HepG2 (cell line): ENCODE results near the gene NOS2. TPM values are rescaled to one million over a fixed set of nuclear protein-coding genes. Genes with fewer than 3 reads are reported as not detected.

Experiments
- ATAC-seq: fragments of 200-7000 bp; cut with Tn5 transposase; 3 replicates; pipeline ENCODE4 v1.9.1; 2020; ENCODE audit warnings: mild to moderate bottlenecking, moderate library complexity
- BruUV-seq: library from RNA; stranded (reverse); fragments of 400-500 nt; replicated peaks from 2 replicates; lab custom pipeline; 2021; lab: Mats Ljungman, UMichigan
- CTCF ChIA-PET: fragments of 300-600 bp; formaldehyde crosslinking; extraction: SDS; loops from one replicate; lab custom pipeline; 2021; ENCODE audit warnings: low total read pairs, inconsistent platforms, low intra/inter-chr PET ratio; lab: Yijun Ruan, JAX
- POLR2A ChIA-PET: fragments of 350-600 bp; sonication (Branson Sonifier 250); formaldehyde crosslinking; loops from one replicate; lab custom pipeline; 2020; ENCODE audit warnings: antibody characterized with exemption, inconsistent platforms; lab: Yijun Ruan, JAX
- DNase-seq: peaks from one replicate; pipeline ENCODE4 v3.0.0-alpha.2; 2015; ENCODE audit warnings: low spot score
- FAIRE-seq: peaks from 3 replicates; lab custom pipeline; 2011; peaks lifted over from hg19 to GRCh38; lab: Jason Lieb, UNC
- H2AFZ ChIP-seq: one replicate; pipeline ENCODE4 v1.6.1; 2011; ENCODE audit warnings: low read length, inconsistent platforms
- H3K27ac ChIP-seq: fragments of 300-600 bp; 3 replicates; pipeline ENCODE4 v1.8.0; 2011; ENCODE audit warnings: mixed run types, mild to moderate bottlenecking, mixed read lengths, low read length, inconsistent platforms; ENCODE audit not compliant: insufficient read depth; ENCODE audit errors: extremely low read length
- H3K27me3 ChIP-seq, 2 experiments: fragments of 200-600 bp in 1 of 2; 2 replicates in 1 of 2; 3 replicates in 1 of 2; pipeline versions ENCODE4 v1.6.0 to v1.8.0; 2011; ENCODE audit warnings: low read length in 2 of 2, mild to moderate bottlenecking in 2 of 2, moderate library complexity in 2 of 2, inconsistent platforms in 1 of 2; ENCODE audit not compliant: insufficient read depth in 2 of 2, control insufficient read depth in 1 of 2
- H3K36me3 ChIP-seq, 2 experiments: fragments of 200-600 bp in 1 of 2; replicated peaks in 1 of 2; 2 replicates in 1 of 2; 3 replicates in 1 of 2; pipeline versions ENCODE4 v1.5.1 to v1.8.0; 2011; ENCODE audit warnings: low read length in 2 of 2, inconsistent platforms in 1 of 2; ENCODE audit not compliant: insufficient read depth in 2 of 2, control insufficient read depth in 1 of 2
- H3K4me1 ChIP-seq: 2 replicates; pipeline ENCODE4 v1.5.1; 2012; ENCODE audit warnings: low read length, inconsistent platforms; ENCODE audit not compliant: insufficient read depth
- H3K4me2 ChIP-seq: 2 replicates; pipeline ENCODE4 v1.6.0; 2011; ENCODE audit warnings: low read depth, low read length, inconsistent platforms
- H3K4me3 ChIP-seq, 3 experiments: fragments of 200-600 bp in 1 of 3; sonication (generic), shearing (Covaris generic) in 1 of 3; replicated peaks in 1 of 3; 2 replicates each; pipeline ENCODE4 v1.5.1; 2011 to 2016; ENCODE audit warnings: low read length in 3 of 3, inconsistent platforms in 2 of 3, low read depth in 2 of 3, mild to moderate bottlenecking in 2 of 3, control low read depth in 1 of 3, mixed read lengths in 1 of 3; ENCODE audit not compliant: insufficient read depth in 1 of 3
- H3K79me2 ChIP-seq: one replicate; pipeline ENCODE4 v1.6.1; 2011; ENCODE audit warnings: low read length, inconsistent platforms; ENCODE audit not compliant: insufficient read depth
- H3K9ac ChIP-seq: 2 replicates; pipeline ENCODE4 v1.6.0; 2011; ENCODE audit warnings: mild to moderate bottlenecking, low read depth, low read length, inconsistent platforms; ENCODE audit not compliant: insufficient read depth
- H3K9me3 ChIP-seq: 2 replicates; pipeline ENCODE4 v1.5.1; 2012; ENCODE audit warnings: mild to moderate bottlenecking, low read length
- H4K20me1 ChIP-seq: 2 replicates; pipeline ENCODE4 v1.6.0; 2011; ENCODE audit warnings: inconsistent platforms, mild to moderate bottlenecking, low read length, moderate library complexity; ENCODE audit not compliant: insufficient read depth
- BRCA1 ChIP-seq: sonication (generic); formaldehyde crosslinking; IDR thresholded peaks from 2 replicates; pipeline ENCODE4 v1.4.0; 2020; ENCODE audit warnings: missing genetic modification reagents
- FOXA1 ChIP-seq, 2 experiments: fragments of 450-650 bp in 1 of 2; sonication (generic) in 1 of 2; formaldehyde crosslinking in 1 of 2; IDR thresholded peaks; 2 replicates each; pipeline versions ENCODE4 v1.4.0 to v1.6.1; 2016 to 2020; ENCODE audit warnings: missing genetic modification reagents in 1 of 2
- MBNL3 ChIP-seq: fragments of 250-450 bp; sonication (Bioruptor Pico); conservative IDR thresholded peaks from 2 replicates; pipeline ENCODE4 v1.8.0; 2022; ENCODE audit warnings: mild to moderate bottlenecking, inconsistent platforms
- NFIB ChIP-seq: sonication (generic); formaldehyde crosslinking; IDR thresholded peaks from 2 replicates; pipeline ENCODE4 v1.9.0; 2021; ENCODE audit warnings: missing genetic modification reagents, mild to moderate bottlenecking, borderline replicate concordance
- NR2F1 ChIP-seq, 2 experiments: fragments of 450-650 bp in 1 of 2; formaldehyde crosslinking in 1 of 2; IDR thresholded peaks; 2 replicates each; pipeline versions ENCODE4 v1.5.0 to v1.6.1; 2016 to 2020; ENCODE audit warnings: mild to moderate bottlenecking in 1 of 2, missing compliant biosample characterization in 1 of 2, missing genetic modification reagents in 1 of 2, moderate library complexity in 1 of 2
- RNF2 ChIP-seq: fragments of 450-650 bp; conservative IDR thresholded peaks from 2 replicates; pipeline ENCODE4 v1.6.1; 2016; ENCODE audit warnings: low read depth
- SAP130 ChIP-seq: IDR thresholded peaks from 2 replicates; pipeline ENCODE4 v1.6.1; 2016; ENCODE audit warnings: low read depth
- SMARCC2 ChIP-seq: fragments of 450-650 bp; IDR thresholded peaks from 2 replicates; pipeline ENCODE4 v1.6.1; 2017; ENCODE audit warnings: antibody characterized with exemption, mild to moderate bottlenecking
- TOE1 ChIP-seq: sonication (generic); formaldehyde crosslinking; IDR thresholded peaks from 2 replicates; pipeline ENCODE4 v1.4.0; 2020; ENCODE audit warnings: mild to moderate bottlenecking, missing genetic modification reagents
- ZBTB3 ChIP-seq: sonication (generic); formaldehyde crosslinking; IDR thresholded peaks from 2 replicates; pipeline ENCODE4 v1.4.0; 2020; ENCODE audit warnings: low read depth, mild to moderate bottlenecking, moderate library complexity, missing genetic modification reagents, borderline replicate concordance
- ZFP36L2 ChIP-seq: sonication (generic); formaldehyde crosslinking; IDR thresholded peaks from 2 replicates; pipeline ENCODE4 v1.4.0; 2020; ENCODE audit warnings: missing genetic modification reagents
- ZNF224 ChIP-seq: sonication (generic); formaldehyde crosslinking; IDR thresholded peaks from 2 replicates; pipeline ENCODE4 v1.5.0; 2020; ENCODE audit warnings: mild to moderate bottlenecking, missing genetic modification reagents
- ZNF234 ChIP-seq: sonication (generic); formaldehyde crosslinking; conservative IDR thresholded peaks from 2 replicates; pipeline ENCODE4 v1.5.1; 2020; ENCODE audit warnings: mild to moderate bottlenecking, missing genetic modification reagents
- ZNF776 ChIP-seq: sonication (generic); formaldehyde crosslinking; IDR thresholded peaks from 2 replicates; pipeline ENCODE4 v1.4.0; 2020; ENCODE audit warnings: mild to moderate bottlenecking, missing genetic modification reagents
- ZSCAN12 ChIP-seq: sonication (generic); formaldehyde crosslinking; IDR thresholded peaks from 2 replicates; pipeline ENCODE4 v1.9.0; 2021; ENCODE audit warnings: mild to moderate bottlenecking, missing genetic modification reagents
- WGBS: methylation state at CpG from one replicate; pipeline ENCODE4 v1.1.6; 2017; ENCODE audit warnings: low lambda C conversion rate; 5-methylcytosine and 5-hydroxymethylcytosine counted together
- in situ Hi-C: cut with HindIII; loops from 2 replicates; pipeline ENCODE4 v1.10.0; 2017; ENCODE audit warnings: low pct_unique_long_range_greater_than_20kb; ENCODE audit not compliant: extremely low pct_ligation_motif_present
- intact Hi-C: fragments of 100-400 bp; cut with micrococcal nuclease; formaldehyde crosslinking; loops from one replicate; pipeline ENCODE4 v1.10.0; 2022; ENCODE audit not compliant: unreplicated experiment
- polyA plus RNA-seq, 8 experiments: library from polyadenylated mRNA; depleted of rRNA in 3 of 8; stranded (reverse) in 7 of 8; unstranded in 1 of 8; fragments of >200 nt; fragmentation: Illumina TruSeq in 4 of 8; extraction: Trizol in 4 of 8; gene quantifications; 2 replicates each; pipeline versions ENCODE4 v1.2.1 to v1.2.3, GENCODE V29; 2011 to 2016; ENCODE audit warnings: low read depth in 4 of 8, missing spikeins in 1 of 8, mixed read lengths in 1 of 8; ENCODE audit not compliant: insufficient read depth in 1 of 8
- total RNA-seq, 5 experiments: library from RNA; depleted of rRNA; stranded (reverse); fragments of >200 nt; fragmentation: Illumina TruSeq; extraction: Trizol; gene quantifications; 2 replicates each; pipeline ENCODE4 v1.2.3, GENCODE V29; 2016; ENCODE audit warnings: low read depth in 1 of 5
- TF ChIP-seq, protein P1 (sequence below): sonication (generic); formaldehyde crosslinking; IDR thresholded peaks from 2 replicates; pipeline ENCODE4 v1.4.0; 2020; ENCODE audit warnings: missing genetic modification reagents
- TF ChIP-seq, protein P2 (sequence below): sonication (generic); formaldehyde crosslinking; IDR thresholded peaks from 2 replicates; pipeline ENCODE4 v1.8.0; 2022; ENCODE audit warnings: mild to moderate bottlenecking, missing genetic modification reagents
- TF ChIP-seq, protein P3 (sequence below): sonication (generic); formaldehyde crosslinking; IDR thresholded peaks from 2 replicates; pipeline ENCODE4 v1.5.1; 2020; ENCODE audit warnings: missing genetic modification reagents, mild to moderate bottlenecking, borderline replicate concordance
- TF ChIP-seq, protein P4 (sequence below): sonication (generic); formaldehyde crosslinking; IDR thresholded peaks from 2 replicates; pipeline ENCODE4 v1.5.1; 2020; ENCODE audit warnings: missing genetic modification reagents, mild to moderate bottlenecking, borderline replicate concordance

Gene NOS2
- total and polyA plus RNA-seq, 2 of the 13 experiments (the other 11 are each of a cell fraction or from before 2014, with no cell fraction given) = 0.02 TPM; not detected in 1

DNA sequence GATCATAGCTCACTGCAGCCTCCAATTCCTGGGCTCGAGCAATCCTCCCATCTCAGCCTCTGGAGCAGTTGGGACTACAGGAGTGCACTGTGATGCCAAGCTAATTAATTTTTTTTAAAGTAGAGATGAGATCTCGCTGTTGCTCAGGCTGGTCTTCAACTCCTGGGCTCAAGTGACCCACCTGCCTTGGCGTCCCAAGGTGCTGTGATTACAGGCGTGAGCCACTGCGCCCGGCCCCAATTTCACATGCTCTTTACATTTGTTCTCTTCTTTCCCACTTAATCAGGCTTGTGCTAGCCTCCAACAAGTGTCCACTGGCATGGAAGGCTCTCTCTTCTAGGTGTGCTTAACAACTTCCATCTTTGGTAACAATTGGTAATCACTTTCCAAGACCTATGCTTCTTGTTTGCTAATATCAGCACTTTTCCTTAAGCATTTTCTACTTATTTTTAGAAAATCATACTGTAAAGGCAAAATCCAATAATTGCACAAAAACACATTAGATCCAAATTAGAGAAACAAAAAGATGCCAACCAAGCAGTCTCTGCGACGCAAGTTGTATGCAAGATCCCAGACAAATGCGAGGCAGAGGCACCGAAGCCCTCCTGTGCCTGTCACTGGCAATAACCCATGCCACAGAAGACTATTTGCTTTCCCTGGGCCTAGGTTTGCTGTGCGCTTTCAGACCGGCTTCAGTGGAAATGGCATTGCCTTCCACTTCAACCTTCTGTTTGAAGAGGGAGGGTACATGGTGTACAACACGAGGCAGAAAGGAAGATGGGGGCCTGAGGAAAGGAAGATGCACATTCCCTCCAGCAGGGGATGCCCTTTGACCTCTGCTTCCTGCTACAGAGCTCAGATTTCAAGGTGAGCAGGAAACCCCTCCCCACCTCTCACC is 52.6 kb downstream of the NOS2 start (continued):
- no peak for TF ChIP-seq NFIB (CRISPR knock-in tag)
- TF ChIP-seq NR2F1 (CRISPR knock-in tag; IDR thresholded peaks at IDR 0.05) = peak; percentile 82 to 92
- no peak for TF ChIP-seq ZNF776
- TF ChIP-seq, protein P1, sequence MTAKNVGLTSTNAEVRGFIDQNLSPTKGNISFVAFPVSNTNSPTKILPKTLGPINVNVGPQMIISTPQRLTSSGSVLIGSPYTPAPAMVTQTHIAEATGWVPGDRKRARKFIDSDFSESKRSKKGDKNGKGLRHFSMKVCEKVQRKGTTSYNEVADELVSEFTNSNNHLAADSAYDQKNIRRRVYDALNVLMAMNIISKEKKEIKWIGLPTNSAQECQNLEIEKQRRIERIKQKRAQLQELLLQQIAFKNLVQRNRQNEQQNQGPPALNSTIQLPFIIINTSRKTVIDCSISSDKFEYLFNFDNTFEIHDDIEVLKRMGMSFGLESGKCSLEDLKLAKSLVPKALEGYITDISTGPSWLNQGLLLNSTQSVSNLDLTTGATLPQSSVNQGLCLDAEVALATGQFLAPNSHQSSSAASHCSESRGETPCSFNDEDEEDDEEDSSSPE (CRISPR knock-in tag) = no peak
- no peak for TF ChIP-seq ZSCAN12 (CRISPR knock-in tag)
- TF ChIP-seq, all 625 proteins: peak for 8

DNA sequence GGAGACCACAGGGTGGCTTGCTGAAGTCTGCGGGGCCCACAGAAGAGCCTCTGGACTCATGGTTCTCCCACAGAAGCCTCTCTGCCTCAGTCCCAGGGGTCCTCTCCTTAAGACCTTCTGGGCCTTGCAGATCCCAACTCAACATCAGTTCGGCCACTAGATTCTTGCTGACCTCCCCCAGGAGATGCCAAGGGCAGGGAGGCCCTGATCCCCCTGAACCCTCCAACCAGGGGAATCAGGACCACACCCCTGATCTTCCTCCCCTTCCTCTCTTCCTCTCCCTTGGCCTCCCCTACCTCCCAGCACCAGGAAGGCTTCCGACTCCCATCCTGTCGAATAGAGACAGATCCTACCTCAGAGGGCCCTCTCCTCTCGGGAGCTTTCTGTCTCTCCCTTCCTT is 53.4 kb downstream of the NOS2 start:
- no peaks in the 10 kb centered on the region for H4K20me1 ChIP-seq
- H3K9ac ChIP-seq = no peak overlapping the region
- H3K4me3 ChIP-seq = no peak overlapping the region
- H3K27ac ChIP-seq = no peak overlapping the region
- no TSS peak for BruUV-seq
- H3K4me1 ChIP-seq = no peaks in the 10 kb centered on the region
- intact Hi-C loops (no loop called here), in situ Hi-C loops (no loop called here)
- DNase-seq (no peak), FAIRE-seq (no peak), ATAC-seq (no peak)
- no peak overlapping the region for H3K4me2 ChIP-seq
- H3K9me3 ChIP-seq = no peaks in the 10 kb centered on the region
- 23% methylated on average over 4 of the region's 5 CpGs for WGBS
- POLR2A ChIA-PET = no interaction called here
- H3K36me3 ChIP-seq = no peaks in the 10 kb centered on the region
- H3K79me2 ChIP-seq = no peaks in the 10 kb centered on the region
- H3K27me3 ChIP-seq = no peaks in the 10 kb centered on the region; a peak in 2 of 5 replicates
- CTCF ChIA-PET = no interaction called here
- no peak overlapping the region for H2AFZ ChIP-seq
- TF ChIP-seq ZFP36L2 (CRISPR knock-in tag) (no peak), FOXA1 (IDR thresholded peaks at IDR 0.05) (no peak), FOXA1 (CRISPR knock-in tag; IDR thresholded peaks at IDR 0.05) (no peak), TOE1 (CRISPR knock-in tag) (no peak), ZBTB3 (CRISPR knock-in tag) (no peak), SMARCC2 (no peak), MBNL3 (no peak), BRCA1 (no peak), RNF2 (no peak), SAP130 (CRISPR knock-in tag) (no peak), ZNF224 (CRISPR knock-in tag) (no peak), ZNF234 (CRISPR knock-in tag) (no peak)
- TF ChIP-seq, protein P2, sequence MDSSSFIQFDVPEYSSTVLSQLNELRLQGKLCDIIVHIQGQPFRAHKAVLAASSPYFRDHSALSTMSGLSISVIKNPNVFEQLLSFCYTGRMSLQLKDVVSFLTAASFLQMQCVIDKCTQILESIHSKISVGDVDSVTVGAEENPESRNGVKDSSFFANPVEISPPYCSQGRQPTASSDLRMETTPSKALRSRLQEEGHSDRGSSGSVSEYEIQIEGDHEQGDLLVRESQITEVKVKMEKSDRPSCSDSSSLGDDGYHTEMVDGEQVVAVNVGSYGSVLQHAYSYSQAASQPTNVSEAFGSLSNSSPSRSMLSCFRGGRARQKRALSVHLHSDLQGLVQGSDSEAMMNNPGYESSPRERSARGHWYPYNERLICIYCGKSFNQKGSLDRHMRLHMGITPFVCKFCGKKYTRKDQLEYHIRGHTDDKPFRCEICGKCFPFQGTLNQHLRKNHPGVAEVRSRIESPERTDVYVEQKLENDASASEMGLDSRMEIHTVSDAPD (CRISPR knock-in tag) = no peak
- TF ChIP-seq, protein P3, sequence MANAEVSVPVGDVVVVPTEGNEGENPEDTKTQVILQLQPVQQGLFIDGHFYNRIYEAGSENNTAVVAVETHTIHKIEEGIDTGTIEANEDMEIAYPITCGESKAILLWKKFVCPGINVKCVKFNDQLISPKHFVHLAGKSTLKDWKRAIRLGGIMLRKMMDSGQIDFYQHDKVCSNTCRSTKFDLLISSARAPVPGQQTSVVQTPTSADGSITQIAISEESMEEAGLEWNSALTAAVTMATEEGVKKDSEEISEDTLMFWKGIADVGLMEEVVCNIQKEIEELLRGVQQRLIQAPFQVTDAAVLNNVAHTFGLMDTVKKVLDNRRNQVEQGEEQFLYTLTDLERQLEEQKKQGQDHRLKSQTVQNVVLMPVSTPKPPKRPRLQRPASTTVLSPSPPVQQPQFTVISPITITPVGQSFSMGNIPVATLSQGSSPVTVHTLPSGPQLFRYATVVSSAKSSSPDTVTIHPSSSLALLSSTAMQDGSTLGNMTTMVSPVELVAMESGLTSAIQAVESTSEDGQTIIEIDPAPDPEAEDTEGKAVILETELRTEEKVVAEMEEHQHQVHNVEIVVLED (CRISPR knock-in tag) = no peak
- TF ChIP-seq, protein P4, sequence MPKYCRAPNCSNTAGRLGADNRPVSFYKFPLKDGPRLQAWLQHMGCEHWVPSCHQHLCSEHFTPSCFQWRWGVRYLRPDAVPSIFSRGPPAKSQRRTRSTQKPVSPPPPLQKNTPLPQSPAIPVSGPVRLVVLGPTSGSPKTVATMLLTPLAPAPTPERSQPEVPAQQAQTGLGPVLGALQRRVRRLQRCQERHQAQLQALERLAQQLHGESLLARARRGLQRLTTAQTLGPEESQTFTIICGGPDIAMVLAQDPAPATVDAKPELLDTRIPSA (CRISPR knock-in tag) = no peak
